Fibroblast of lung (primary cell): Measurements from ENCODE around the gene SRRM2. TPM values are rescaled to one million over a fixed set of nuclear protein-coding genes. Genes with fewer than 3 reads are reported as not detected.

Experiments
- DNase-seq, 2 donors: peaks; one replicate each; pipeline versions ENCODE4 v3.0.0 to v3.0.0-alpha.2; 2010; ENCODE audit warnings: low read depth in 2 of 2
- H2AFZ ChIP-seq: 2 replicates; pipeline ENCODE4 v1.5.1; 2012; ENCODE audit warnings: low read length, control low read depth, inconsistent platforms
- H3K27ac ChIP-seq: 2 replicates; pipeline ENCODE4 v1.5.1; 2011; ENCODE audit warnings: low read length, control low read depth; ENCODE audit not compliant: insufficient read depth
- H3K27me3 ChIP-seq: 2 replicates; pipeline ENCODE4 v1.5.1; 2011; ENCODE audit warnings: mild to moderate bottlenecking, low read length; ENCODE audit not compliant: control insufficient read depth, insufficient read depth
- H3K36me3 ChIP-seq: 2 replicates; pipeline ENCODE4 v1.5.1; 2011; ENCODE audit warnings: low read length; ENCODE audit not compliant: control insufficient read depth, insufficient read depth
- H3K4me1 ChIP-seq: 2 replicates; pipeline ENCODE4 v1.5.1; 2011; ENCODE audit warnings: low read length; ENCODE audit not compliant: control insufficient read depth, insufficient read depth; ENCODE audit errors: extremely low read depth
- H3K4me2 ChIP-seq: 2 replicates; pipeline ENCODE4 v1.5.1; 2011; ENCODE audit warnings: low read length, control low read depth; ENCODE audit not compliant: insufficient read depth; ENCODE audit errors: extremely low read depth
- H3K4me3 ChIP-seq, 4 experiments: fragments of 200-600 bp in 1 of 4; sonication (generic) in 1 of 4; replicated peaks in 1 of 4; 2 replicates each; pipeline ENCODE4 v1.5.1; 2011 to 2016; ENCODE audit warnings: low read length in 4 of 4, low read depth in 3 of 4, mild to moderate bottlenecking in 3 of 4, control low read depth in 2 of 4, inconsistent platforms in 1 of 4, mixed read lengths in 1 of 4; ENCODE audit not compliant: insufficient read depth in 1 of 4; ENCODE audit errors: control extremely low read depth in 1 of 4
- H3K79me2 ChIP-seq: 2 replicates; pipeline ENCODE4 v1.5.1; 2012; ENCODE audit warnings: mild to moderate bottlenecking, low read length, inconsistent platforms; ENCODE audit not compliant: control insufficient read depth, insufficient read depth
- H3K9ac ChIP-seq: 2 replicates; pipeline ENCODE4 v1.5.1; 2011; ENCODE audit warnings: mild to moderate bottlenecking, low read length, control low read depth; ENCODE audit not compliant: insufficient read depth
- H3K9me3 ChIP-seq: 2 replicates; pipeline ENCODE4 v1.5.1; 2012; ENCODE audit warnings: low read depth, low read length; ENCODE audit not compliant: control insufficient read depth, insufficient read depth
- H4K20me1 ChIP-seq: 2 replicates; pipeline ENCODE4 v1.5.1; 2011; ENCODE audit warnings: low read length; ENCODE audit not compliant: control insufficient read depth, insufficient read depth; ENCODE audit errors: extremely low read depth
- EZH2 ChIP-seq: IDR thresholded peaks from 2 replicates; pipeline ENCODE4 v1.5.1; 2012; ENCODE audit warnings: low read length, control low read depth, mild to moderate bottlenecking; ENCODE audit errors: missing control alignments
- polyA plus RNA-seq, 2 donors: library from polyadenylated mRNA; depleted of rRNA in 1 of 2; stranded (reverse) in 1 of 2; unstranded in 1 of 2; fragments of >200 nt; gene quantifications; 2 replicates each; pipeline ENCODE4 v1.2.1, GENCODE V29; 2011 to 2012; ENCODE audit warnings: missing spikeins in 1 of 2
- total RNA-seq: library from RNA; depleted of rRNA; stranded (reverse); fragments of >200 nt; gene quantifications from 2 replicates; pipeline ENCODE4 v1.2.1, GENCODE V29; 2014
- TF ChIP-seq, protein P1 (sequence below), 2 donors: IDR thresholded peaks in 1 of 2; conservative IDR thresholded peaks in 1 of 2; 1 replicate in 1 of 2; 2 replicates in 1 of 2; pipeline ENCODE4 v1.5.1; 2011 to 2012; ENCODE audit warnings: low read length in 2 of 2, control low read depth in 1 of 2, inconsistent platforms in 1 of 2, low read depth in 1 of 2, mild to moderate bottlenecking in 1 of 2

SRRM2 gene
- total and polyA plus RNA-seq, 2 donors (not counting 1 experiment from before 2014, with no cell fraction given), result 55.2 to 74.3 TPM

DNA sequence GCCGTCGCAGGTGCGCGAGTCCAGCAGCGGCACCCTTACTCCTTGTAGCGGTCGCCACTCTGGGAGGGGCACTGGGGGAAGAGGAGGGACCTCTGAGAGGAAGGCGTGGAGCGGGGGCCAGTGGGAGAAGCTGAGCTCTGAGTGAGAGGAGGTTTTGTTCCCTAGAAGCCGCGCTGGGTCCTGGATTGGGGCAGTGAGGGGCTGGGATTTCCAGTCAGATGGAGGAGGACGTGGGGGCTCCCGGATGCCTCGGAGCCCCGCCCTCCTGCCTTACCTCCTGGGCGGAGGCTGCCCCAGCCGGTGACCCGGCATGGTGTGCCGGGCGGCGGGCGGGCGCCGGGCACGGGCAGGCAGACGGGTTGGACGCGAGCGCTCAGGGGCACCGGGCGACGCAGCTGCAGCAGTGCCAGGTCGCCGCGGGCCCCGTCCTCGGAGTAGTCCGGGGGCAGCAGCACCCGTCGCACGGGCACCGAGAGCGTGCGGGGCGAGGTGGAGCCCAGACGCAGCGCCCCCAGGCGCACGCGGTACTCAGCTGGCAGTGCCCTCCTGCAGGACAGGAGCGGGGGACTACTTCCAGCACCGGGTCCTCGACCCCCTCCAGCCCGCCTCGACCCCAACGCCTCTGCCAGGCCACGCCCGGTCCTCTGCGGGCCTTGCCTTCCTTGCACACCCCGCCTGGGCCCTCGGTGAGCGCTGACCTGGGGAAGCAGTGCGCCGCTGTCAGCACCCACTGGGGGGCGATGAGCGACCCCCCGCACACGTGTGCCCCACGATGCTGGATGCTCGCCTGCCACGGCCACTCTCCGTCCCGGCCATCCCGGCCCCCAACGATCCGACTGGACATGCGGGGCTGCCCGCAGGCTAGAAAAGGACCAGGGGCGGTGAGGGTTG, 32.9 kb downstream of the SRRM2 start:
- no peaks in the 10 kb centered on the region for H3K36me3 ChIP-seq
- H3K4me1 ChIP-seq, result no peaks in the 10 kb centered on the region
- TF ChIP-seq, protein P1, sequence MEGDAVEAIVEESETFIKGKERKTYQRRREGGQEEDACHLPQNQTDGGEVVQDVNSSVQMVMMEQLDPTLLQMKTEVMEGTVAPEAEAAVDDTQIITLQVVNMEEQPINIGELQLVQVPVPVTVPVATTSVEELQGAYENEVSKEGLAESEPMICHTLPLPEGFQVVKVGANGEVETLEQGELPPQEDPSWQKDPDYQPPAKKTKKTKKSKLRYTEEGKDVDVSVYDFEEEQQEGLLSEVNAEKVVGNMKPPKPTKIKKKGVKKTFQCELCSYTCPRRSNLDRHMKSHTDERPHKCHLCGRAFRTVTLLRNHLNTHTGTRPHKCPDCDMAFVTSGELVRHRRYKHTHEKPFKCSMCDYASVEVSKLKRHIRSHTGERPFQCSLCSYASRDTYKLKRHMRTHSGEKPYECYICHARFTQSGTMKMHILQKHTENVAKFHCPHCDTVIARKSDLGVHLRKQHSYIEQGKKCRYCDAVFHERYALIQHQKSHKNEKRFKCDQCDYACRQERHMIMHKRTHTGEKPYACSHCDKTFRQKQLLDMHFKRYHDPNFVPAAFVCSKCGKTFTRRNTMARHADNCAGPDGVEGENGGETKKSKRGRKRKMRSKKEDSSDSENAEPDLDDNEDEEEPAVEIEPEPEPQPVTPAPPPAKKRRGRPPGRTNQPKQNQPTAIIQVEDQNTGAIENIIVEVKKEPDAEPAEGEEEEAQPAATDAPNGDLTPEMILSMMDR (conservative IDR thresholded peaks at IDR 0.05 in 1 of 2, IDR thresholded peaks at IDR 0.05 in 1 of 2; ENCODE audit: low read depth in 1 of 2, low read length in 2 of 2), result no peak
- TF ChIP-seq EZH2, result no peak
- H3K9me3 ChIP-seq, result no peaks in the 10 kb centered on the region
- peaks cover 30% of the 10 kb centered on the region for H3K27me3 ChIP-seq
- no peak overlapping the region for H3K9ac ChIP-seq
- H3K4me2 ChIP-seq, result peak overlapping the region; percentile 51
- DNase-seq, result no peak
- H3K27ac ChIP-seq, result no peak overlapping the region
- no peaks in the 10 kb centered on the region for H4K20me1 ChIP-seq
- no peak overlapping the region for H2AFZ ChIP-seq
- no peak overlapping the region for H3K4me3 ChIP-seq
- H3K79me2 ChIP-seq, result no peaks in the 10 kb centered on the region

DNA sequence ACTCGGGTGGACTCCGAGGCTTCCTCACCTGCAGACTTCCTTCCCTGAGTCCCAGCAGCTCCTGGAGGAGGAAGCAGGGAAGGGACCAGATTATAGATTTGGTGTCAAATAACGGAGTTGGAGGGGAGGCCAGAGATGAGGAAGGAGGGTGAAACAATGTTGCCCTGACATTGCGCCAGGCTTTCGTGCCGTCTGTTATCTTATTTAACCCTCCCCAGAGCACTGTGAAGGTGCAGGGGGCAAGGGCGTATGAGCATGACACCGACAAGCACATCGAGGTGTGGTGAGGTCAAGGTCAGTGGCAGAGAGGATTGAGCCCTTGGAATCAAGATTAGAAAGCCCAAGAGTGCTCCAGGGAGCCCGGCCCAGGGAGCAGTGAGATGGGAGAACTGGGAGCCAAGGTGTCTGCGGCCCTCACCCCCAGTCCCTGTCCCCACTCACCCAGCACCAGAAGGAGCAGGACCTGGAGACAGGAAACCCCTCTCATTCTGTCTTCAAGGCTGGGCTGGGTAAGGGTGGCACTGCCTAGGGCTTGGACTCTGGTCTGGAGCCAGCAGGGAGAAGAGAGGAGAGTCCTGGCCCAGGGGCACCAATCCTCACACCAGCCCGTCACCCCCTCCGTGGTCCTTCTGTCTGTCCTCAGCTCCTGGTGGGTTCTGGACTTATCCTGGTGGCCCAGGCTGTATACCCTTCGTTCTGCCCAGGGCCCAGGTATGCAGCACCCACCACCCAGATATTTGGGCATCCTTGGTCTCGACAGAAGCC, 33.8 kb downstream of the SRRM2 start:
- no peaks in the 10 kb centered on the region for H3K36me3 ChIP-seq
- H4K20me1 ChIP-seq, result no peaks in the 10 kb centered on the region
- H3K4me3 ChIP-seq, result no peak overlapping the region
- H3K4me2 ChIP-seq, result no peak overlapping the region
- peaks cover 35% of the 10 kb centered on the region for H3K27me3 ChIP-seq
- H3K9me3 ChIP-seq, result no peaks in the 10 kb centered on the region
- H2AFZ ChIP-seq, result no peak overlapping the region
- H3K9ac ChIP-seq, result no peak overlapping the region
- no peak overlapping the region for H3K27ac ChIP-seq
- H3K79me2 ChIP-seq, result no peaks in the 10 kb centered on the region
- TF ChIP-seq EZH2, result no peak
- TF ChIP-seq, protein P1 (conservative IDR thresholded peaks at IDR 0.05 in 1 of 2, IDR thresholded peaks at IDR 0.05 in 1 of 2; ENCODE audit: low read depth in 1 of 2, low read length in 2 of 2), result no peak
- DNase-seq, result no peak
- H3K4me1 ChIP-seq, result no peaks in the 10 kb centered on the region

DNA sequence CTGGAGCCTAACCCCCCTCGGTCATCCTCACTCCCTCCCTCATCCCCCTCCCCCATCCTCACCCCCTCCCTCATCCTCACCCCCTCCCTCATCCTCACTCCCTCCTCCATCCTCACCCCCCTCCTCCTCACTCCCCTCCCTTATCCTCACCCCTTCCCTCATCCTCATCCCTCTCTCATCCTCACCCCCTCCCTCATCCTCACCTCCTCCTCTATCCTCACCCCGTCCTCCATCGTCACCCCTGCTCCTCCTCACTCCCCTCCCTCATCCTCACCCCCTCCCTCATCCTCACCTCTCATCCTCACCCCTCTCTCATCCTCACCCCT, 34.4 kb downstream of the SRRM2 start:
- Histone ChIP-seq H3K9ac (no peak overlapping the region), H3K4me3 (no peak overlapping the region), H4K20me1 (no peaks in the 10 kb centered on the region), H3K36me3 (no peaks in the 10 kb centered on the region), H3K4me2 (no peak overlapping the region), H3K79me2 (no peaks in the 10 kb centered on the region), H2AFZ (no peak overlapping the region), H3K27me3 (peaks cover 36% of the 10 kb centered on the region), H3K9me3 (no peaks in the 10 kb centered on the region), H3K4me1 (no peaks in the 10 kb centered on the region), H3K27ac (no peak overlapping the region)
- DNase-seq, result no peak
- TF ChIP-seq EZH2, result no peak
- TF ChIP-seq, protein P1 (conservative IDR thresholded peaks at IDR 0.05 in 1 of 2, IDR thresholded peaks at IDR 0.05 in 1 of 2; ENCODE audit: low read depth in 1 of 2, low read length in 2 of 2), result no peak
